ENCODE measurements around the gene CTAG2.
"Not testable (repeated sequence)": the region's sequence is repeated elsewhere in the genome, so short reads cannot be mapped to it uniquely, and the experiment has no call there.

The CTAG2 gene

GRCh38 chrX:154653413-154653812 lies at the start of gene CTAG2:
TSS of gene CTAG2 (minus strand) at chrX:154653579. CDS start at chrX:154653515, 64 bp downstream.
- not testable (repeated sequence) for DNase-seq

DNA sequence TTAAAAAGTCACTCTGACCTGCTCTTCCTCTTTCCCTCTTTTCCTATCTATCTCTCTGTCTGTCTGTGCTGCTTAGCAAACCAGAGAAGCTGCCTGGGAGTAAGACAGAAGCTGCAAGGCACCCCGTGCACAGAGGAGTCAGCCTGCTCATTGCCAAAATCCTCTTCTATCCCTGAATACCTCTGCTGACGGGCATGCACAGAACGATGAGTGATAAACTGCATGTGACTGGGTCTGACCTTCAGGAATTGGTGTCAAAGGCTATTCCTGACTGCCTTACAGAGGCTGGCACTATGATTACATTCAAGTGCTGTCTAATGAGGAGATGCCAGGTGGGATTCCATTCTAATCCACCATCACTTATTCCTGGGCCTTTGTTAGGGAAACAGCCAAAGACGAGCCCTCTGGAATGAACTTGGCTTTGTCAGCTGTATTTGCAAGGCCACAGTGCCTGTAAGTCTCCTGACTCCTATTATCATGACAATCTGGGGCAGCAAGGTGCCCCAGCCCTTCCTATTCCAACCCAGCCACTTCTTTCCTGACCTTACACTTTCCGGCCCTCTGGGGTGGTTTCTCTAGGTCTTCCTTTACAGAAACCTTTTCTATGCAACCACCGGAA lies 45.4 kb upstream of the CTAG2 start:
- no peak for DNase-seq

- DNase-seq = no peak
Observed at GRCh38 chrX:154696676-154697045, 43.3 kb upstream of the CTAG2 start.

DNA sequence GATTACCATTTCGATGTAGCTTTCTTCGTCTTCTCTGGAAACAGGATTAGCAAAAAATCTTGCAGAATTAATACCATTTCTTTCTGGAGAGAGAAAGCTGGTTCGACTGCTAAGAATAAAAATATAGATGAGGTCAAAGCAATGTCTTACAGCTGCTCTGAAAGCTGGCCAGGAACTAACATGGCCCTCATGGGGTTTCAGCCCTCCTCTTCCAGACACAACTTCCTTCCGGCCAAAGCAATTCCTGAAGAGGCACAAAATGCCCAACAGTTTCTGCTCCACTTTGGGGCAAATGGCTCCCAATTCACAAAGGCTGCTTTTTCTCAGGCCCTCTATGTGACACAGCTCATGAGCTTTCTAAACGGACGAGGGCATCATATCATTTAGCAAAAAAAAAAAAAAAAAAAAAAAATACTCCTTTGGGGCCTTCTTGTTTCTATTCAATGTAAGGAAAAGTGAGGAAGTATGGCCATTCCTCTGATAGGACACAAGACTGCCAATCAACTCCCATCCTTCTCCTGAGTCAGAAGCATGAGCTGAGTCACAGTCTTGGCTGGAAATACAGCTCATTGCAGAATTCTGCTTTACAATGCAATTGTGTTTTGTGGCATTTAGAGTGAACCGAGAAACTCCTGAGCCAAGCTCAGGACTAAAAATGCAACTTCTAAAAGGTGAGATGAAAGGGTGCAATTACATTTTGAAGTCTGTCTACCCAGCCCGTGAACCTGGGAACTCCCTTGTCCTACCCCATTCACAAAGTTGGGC lies 42.7 kb upstream of the CTAG2 start:
- no peak for DNase-seq

DNA sequence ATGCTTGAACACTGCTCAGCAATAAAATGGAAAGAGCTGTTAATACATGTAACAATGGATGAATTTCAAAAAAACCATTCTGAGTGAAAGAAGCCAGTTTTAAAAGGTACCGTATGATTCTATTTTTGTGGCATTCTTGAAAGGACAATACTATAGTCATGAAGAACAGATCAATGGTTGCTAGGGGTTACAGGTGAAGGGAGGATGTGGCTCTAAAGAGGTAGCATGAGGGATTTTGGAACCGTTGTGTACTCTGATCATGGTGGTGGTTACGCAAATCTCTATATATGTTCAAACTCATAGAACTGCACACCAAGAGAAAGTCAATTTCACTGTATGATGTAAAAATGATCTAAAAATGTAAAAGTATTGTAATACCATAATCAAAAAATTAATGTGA lies 40.0 kb upstream of the CTAG2 start:
- DNase-seq = no peak

- not testable (repeated sequence) for DNase-seq
Observed at GRCh38 chrX:154690438-154690837, 37.1 kb upstream of the CTAG2 start.

GRCh38 chrX:154672084-154672483 lies 18.7 kb upstream of the CTAG2 start:
- not testable (repeated sequence) for DNase-seq

DNA sequence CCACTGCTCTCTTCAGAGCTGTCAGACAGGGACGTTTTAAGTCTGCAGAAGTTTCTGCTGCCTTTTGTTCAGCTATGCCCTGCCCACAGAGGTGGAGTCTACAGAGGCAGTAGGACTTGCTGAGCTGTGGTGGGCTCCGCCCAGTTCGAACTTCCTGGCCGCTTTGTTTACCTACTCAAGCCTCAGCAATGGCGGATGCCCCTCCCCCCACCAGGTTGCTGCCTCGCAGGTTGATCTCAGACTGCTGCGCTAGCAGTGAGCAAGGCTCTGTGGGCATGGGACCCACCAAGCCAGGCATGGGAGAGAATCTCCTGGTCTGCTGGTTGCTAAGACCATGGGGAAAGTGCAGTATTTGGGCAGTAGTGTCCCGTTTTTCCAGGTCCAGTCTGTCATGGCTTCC lies 17.5 kb upstream of the CTAG2 start:
- not testable (repeated sequence) for DNase-seq

GRCh38 chrX:154661899-154662298 lies 8.5 kb upstream of the CTAG2 start:
- DNase-seq = no peak

GRCh38 chrX:154661170-154661569 lies 7.8 kb upstream of the CTAG2 start:
- no peak for DNase-seq

DNA sequence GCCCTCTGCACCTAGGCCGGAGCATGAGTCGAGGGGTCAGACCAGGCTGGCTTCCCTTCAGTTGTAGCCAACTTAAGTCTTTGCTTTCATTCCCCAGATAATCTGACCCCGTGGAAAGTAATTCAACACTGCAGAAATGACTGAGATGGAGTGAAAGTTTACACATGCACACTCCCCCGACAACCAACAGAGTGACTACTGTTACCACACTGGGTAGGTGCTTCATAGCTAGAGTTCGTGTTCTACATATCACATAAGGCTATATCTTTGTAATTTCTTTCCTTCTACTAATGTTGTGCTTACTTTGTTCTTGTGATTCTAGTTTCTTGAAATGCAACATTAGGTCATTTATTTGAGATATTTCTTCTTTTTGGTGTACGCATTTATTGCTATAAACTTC lies 7.2 kb upstream of the CTAG2 start:
- no peak for DNase-seq

GRCh38 chrX:154658957-154659356 lies 5.6 kb upstream of the CTAG2 start:
- no peak for DNase-seq

DNA sequence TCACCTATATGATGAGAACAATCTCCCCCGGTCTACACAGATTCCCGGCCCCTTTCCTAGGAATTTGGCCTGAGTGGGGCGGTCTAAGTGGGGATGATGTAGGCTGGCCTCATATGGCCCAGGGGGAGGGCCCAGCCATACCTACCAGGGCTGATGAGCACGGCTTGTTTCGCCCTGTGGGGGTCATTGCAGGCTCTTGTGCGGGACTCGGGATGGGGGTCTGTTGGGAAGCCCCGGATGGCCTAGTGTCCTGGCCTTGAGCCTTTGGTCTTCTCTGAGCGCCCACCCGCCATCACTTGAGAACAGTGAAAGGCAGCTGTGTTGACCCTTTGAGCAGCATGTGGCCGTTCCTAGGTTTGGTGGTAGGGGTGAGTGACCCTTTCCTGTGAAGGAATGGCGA lies 4.8 kb upstream of the CTAG2 start:
- no peak for DNase-seq

DNA sequence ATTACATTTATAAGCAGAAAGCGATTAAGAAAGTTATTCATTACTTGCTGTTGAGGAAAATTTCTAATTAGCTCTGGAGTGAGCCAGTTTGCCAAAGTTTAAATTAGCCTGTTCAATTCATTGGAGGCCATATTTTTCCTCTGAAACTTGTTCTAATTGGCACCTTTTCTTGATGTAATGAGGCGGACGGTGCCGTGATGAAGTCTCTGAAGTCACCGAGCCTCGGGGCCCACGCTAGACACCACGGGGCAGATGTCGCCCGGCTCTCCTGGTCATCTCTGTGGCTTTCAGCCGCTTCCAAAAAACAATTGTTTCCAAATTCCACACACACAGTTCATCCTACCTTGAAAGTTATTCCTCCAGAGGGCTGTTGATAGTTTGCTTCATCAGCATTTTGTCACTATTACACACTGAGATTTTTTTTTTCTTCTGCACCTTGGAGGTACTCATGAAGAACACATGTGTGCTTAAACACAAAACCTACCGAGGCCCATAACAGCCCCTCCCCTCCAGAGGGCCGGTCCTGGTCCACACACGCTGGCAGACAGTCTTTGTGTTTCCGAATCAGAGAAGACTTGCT lies 3.9 kb upstream of the CTAG2 start:
- DNase-seq = no peak

DNA sequence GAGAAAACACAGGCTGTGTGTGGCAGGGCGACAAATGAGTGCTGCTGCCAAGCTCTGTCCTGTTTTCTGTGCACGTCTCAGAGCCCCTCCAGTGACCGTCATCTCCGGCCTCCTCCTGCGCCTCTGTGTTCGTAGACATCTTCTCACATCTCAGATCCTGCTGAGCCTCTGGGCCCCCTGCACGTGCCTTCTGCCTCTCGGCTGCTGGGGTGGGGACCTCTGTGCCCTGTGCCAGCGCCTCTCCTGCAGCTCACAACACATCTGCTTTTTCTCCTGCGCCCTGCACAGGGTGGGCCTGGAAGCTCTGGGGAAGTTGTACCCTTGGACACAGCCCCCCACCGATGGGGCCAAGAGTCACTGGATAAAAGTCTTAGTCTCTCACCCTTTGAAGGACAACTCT lies 2.4 kb upstream of the CTAG2 start:
- DNase-seq = no peak

GRCh38 chrX:154655346-154655745 lies 2.0 kb upstream of the CTAG2 start:
- DNase-seq = no peak

- no peak for DNase-seq
Observed at GRCh38 chrX:154654925-154655324, 1.5 kb upstream of the CTAG2 start.

DNA sequence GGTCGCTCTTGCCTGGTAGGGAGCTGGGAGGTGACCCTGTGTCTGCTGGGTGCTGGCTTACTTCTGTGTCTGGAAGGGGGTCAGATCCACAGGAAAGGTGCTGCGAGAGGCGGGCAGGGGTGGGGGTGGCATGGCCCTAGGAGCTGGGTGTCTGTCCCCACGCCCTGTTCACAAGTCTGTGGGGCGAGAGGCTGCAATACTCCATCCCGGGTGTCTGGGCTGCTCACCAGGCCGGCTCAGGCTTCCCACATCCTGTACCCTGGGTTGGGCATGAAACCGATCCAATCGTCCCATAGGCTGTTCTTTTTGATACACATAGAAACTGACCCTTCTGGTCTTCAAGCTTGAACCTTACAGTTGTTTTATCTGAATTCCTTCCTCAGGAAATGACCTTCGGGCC lies 993 bp upstream of the CTAG2 start:
- DNase-seq = no peak

DNA sequence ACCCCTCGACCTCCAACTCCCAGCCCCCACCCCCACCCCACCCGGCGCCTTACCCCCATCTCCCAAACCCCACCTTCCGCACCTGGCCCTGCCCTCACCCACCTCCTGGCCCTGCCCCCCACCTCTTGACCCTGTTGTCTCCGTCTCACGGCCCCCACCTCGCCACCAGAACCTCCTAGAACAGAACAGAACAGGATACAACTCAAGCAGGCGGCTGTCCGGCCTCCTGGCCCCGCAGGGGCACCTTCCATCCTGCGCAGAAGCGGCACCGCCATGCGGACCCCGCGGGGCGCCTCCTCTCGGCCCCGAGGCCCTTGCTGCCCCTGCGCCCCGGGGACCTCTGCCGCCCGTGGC lies 354 bp downstream of the CTAG2 start:
- DNase-seq = no peak

- no peak for DNase-seq
Observed at GRCh38 chrX:154652311-154653047, 900 bp downstream of the CTAG2 start.

GRCh38 chrX:154650221-154650510 lies 3.2 kb downstream of the CTAG2 start:
- DNase-seq = no peak

- DNase-seq = no peak
Observed at GRCh38 chrX:154649503-154650220, 3.7 kb downstream of the CTAG2 start.

DNA sequence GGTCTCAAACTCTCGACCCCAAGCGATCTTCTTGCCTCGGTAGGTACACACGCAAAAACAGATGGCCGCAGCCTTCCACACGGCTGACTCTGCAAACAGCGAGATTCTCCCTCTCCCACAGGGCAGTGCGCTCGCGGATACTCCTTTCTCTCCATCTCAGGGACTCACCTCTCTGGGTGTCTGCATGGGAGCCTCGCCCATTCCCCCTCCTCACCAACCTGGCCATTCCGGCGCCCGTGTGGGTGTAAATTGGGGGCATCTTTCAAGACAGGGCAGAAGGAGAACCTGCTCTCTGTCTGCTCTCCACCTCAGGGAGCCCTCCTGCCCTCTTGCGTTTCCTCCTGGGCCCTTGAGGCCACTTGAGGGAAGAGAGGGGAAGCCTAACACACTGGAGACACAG lies 4.4 kb downstream of the CTAG2 start:
- DNase-seq = no peak
